ENCODE measurements around the gene CARD16.

Gene CARD16

GRCh38 chr11:105033343-105033742 lies 11.8 kb downstream of the CARD16 start:
- ATAC-seq, result no peak
- no peak for TF ChIP-seq ZC3H10 (CRISPR knock-in tag; IDR thresholded peaks at IDR 0.05)
- TF ChIP-seq ZFP30 (CRISPR knock-in tag; IDR thresholded peaks at IDR 0.05), result no peak
- no peak for TF ChIP-seq CSDC2 (CRISPR knock-in tag; IDR thresholded peaks at IDR 0.05)
- TF ChIP-seq ZNF8 (CRISPR knock-in tag; IDR thresholded peaks at IDR 0.05), result no peak
- TF ChIP-seq ARNTL (CRISPR knock-in tag; IDR thresholded peaks at IDR 0.05; ENCODE audit: borderline replicate concordance, low read depth), result no peak
- no peak for TF ChIP-seq OSR1 (CRISPR knock-in tag; IDR thresholded peaks at IDR 0.05)
- TF ChIP-seq GLIS3 (CRISPR knock-in tag; IDR thresholded peaks at IDR 0.05), result no peak
- TF ChIP-seq ZNF70 (CRISPR knock-in tag; IDR thresholded peaks at IDR 0.05), result no peak

- TF ChIP-seq TSHZ2 (CRISPR knock-in tag; IDR thresholded peaks at IDR 0.05) (no peak), PATZ1 (CRISPR knock-in tag; IDR thresholded peaks at IDR 0.05; ENCODE audit: borderline replicate concordance) (no peak), CREB5 (CRISPR knock-in tag; IDR thresholded peaks at IDR 0.05; ENCODE audit: low read depth) (no peak), ISL1 (CRISPR knock-in tag; IDR thresholded peaks at IDR 0.05) (no peak), CSDC2 (CRISPR knock-in tag; IDR thresholded peaks at IDR 0.05) (no peak), ZC3H10 (CRISPR knock-in tag; IDR thresholded peaks at IDR 0.05) (no peak), ZNF565 (CRISPR knock-in tag; conservative IDR thresholded peaks at IDR 0.05; ENCODE audit: low read depth) (no peak), ESRRG (CRISPR knock-in tag; IDR thresholded peaks at IDR 0.05) (no peak), ZFP3 (CRISPR knock-in tag; IDR thresholded peaks at IDR 0.05) (no peak), SNAI2 (CRISPR knock-in tag; IDR thresholded peaks at IDR 0.05) (no peak)
- ATAC-seq, result no peak
These were observed 12.6 kb downstream of the CARD16 start for GRCh38 chr11:105032495-105032894.

GRCh38 chr11:105027678-105028077 lies 17.5 kb downstream of the CARD16 start:
- ATAC-seq, result no peak
- TF ChIP-seq PATZ1 (CRISPR knock-in tag; IDR thresholded peaks at IDR 0.05; ENCODE audit: borderline replicate concordance) (no peak), GLIS3 (CRISPR knock-in tag; IDR thresholded peaks at IDR 0.05) (no peak), CREB5 (CRISPR knock-in tag; IDR thresholded peaks at IDR 0.05; ENCODE audit: low read depth) (no peak), POU6F1 (CRISPR knock-in tag; IDR thresholded peaks at IDR 0.05; ENCODE audit: borderline replicate concordance, low read depth) (no peak)

GRCh38 chr11:105024394-105024793 lies 20.7 kb downstream of the CARD16 start:
- no peak for ATAC-seq
- TF ChIP-seq CREB5 (CRISPR knock-in tag; IDR thresholded peaks at IDR 0.05; ENCODE audit: low read depth), result no peak
- no peak for TF ChIP-seq OSR1 (CRISPR knock-in tag; IDR thresholded peaks at IDR 0.05)
- no peak for TF ChIP-seq ZC3H10 (CRISPR knock-in tag; IDR thresholded peaks at IDR 0.05)
- no peak for TF ChIP-seq ESRRG (CRISPR knock-in tag; IDR thresholded peaks at IDR 0.05)
- TF ChIP-seq ZNF8 (CRISPR knock-in tag; IDR thresholded peaks at IDR 0.05), result no peak
- no peak for TF ChIP-seq TOX (CRISPR knock-in tag; IDR thresholded peaks at IDR 0.05; ENCODE audit: borderline replicate concordance)
- no peak for TF ChIP-seq ZNF70 (CRISPR knock-in tag; IDR thresholded peaks at IDR 0.05)
- TF ChIP-seq ZNF565 (CRISPR knock-in tag; conservative IDR thresholded peaks at IDR 0.05; ENCODE audit: low read depth), result no peak

Measured in SK-N-SH treated with all-trans-retinoic acid at 6 μM for 48 hours (cell line).